ENCODE data around the gene PRDM2. TPM values are rescaled to one million over a fixed set of nuclear protein-coding genes. Genes with fewer than 3 reads are reported as not detected.

The PRDM2 gene
- total RNA-seq, 1 donor from 2014 or later: 50.6 TPM

- TF ChIP-seq, protein P1, sequence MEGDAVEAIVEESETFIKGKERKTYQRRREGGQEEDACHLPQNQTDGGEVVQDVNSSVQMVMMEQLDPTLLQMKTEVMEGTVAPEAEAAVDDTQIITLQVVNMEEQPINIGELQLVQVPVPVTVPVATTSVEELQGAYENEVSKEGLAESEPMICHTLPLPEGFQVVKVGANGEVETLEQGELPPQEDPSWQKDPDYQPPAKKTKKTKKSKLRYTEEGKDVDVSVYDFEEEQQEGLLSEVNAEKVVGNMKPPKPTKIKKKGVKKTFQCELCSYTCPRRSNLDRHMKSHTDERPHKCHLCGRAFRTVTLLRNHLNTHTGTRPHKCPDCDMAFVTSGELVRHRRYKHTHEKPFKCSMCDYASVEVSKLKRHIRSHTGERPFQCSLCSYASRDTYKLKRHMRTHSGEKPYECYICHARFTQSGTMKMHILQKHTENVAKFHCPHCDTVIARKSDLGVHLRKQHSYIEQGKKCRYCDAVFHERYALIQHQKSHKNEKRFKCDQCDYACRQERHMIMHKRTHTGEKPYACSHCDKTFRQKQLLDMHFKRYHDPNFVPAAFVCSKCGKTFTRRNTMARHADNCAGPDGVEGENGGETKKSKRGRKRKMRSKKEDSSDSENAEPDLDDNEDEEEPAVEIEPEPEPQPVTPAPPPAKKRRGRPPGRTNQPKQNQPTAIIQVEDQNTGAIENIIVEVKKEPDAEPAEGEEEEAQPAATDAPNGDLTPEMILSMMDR (IDR thresholded peaks at IDR 0.05): no peak
- Histone ChIP-seq H3K4me3 (no peak overlapping the region), H3K36me3 (peaks cover 83% of the 10 kb centered on the region), H3K27ac (no peak overlapping the region), H3K4me1 (peaks cover 22% of the 10 kb centered on the region), H3K9me3 (no peaks in the 10 kb centered on the region), H3K27me3 (ENCODE audit: low read depth) (no peaks in the 10 kb centered on the region)
- ATAC-seq: no peak
- no peak for DNase-seq
- intact Hi-C loops (cut with DNase I): no loop called here
These were observed 80.8 kb downstream of the PRDM2 start for GRCh38 chr1:13780780-13781179.

GRCh38 chr1:13781228-13781627, 81.2 kb downstream of the PRDM2 start:
- ATAC-seq (no peak), DNase-seq (no peak)
- intact Hi-C loops (cut with DNase I): no loop called here
- no peaks in the 10 kb centered on the region for H3K27me3 ChIP-seq (ENCODE audit: low read depth)
- no peaks in the 10 kb centered on the region for H3K9me3 ChIP-seq
- TF ChIP-seq, protein P1 (IDR thresholded peaks at IDR 0.05): no peak
- H3K4me3 ChIP-seq: no peak overlapping the region
- H3K36me3 ChIP-seq: peaks cover 80% of the 10 kb centered on the region
- no peak overlapping the region for H3K27ac ChIP-seq
- peaks cover 22% of the 10 kb centered on the region for H3K4me1 ChIP-seq

DNA sequence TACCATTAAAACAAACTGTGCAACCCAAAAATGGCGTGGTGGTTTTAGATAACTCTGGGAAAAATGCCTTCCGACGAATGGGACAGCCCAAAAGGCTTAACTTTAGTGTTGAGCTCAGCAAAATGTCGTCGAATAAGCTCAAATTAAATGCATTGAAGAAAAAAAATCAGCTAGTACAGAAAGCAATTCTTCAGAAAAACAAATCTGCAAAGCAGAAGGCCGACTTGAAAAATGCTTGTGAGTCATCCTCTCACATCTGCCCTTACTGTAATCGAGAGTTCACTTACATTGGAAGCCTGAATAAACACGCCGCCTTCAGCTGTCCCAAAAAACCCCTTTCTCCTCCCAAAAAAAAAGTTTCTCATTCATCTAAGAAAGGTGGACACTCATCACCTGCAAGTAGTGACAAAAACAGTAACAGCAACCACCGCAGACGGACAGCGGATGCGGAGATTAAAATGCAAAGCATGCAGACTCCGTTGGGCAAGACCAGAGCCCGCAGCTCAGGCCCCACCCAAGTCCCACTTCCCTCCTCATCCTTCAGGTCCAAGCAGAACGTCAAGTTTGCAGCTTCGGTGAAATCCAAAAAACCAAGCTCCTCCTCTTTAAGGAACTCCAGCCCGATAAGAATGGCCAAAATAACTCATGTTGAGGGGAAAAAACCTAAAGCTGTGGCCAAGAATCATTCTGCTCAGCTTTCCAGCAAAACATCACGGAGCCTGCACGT, 82.1 kb downstream of the PRDM2 start:
- DNase-seq (no peak), ATAC-seq (peak; percentile 53 to 76)
- TF ChIP-seq, protein P1 (IDR thresholded peaks at IDR 0.05): no peak
- H3K9me3 ChIP-seq: no peaks in the 10 kb centered on the region
- H3K36me3 ChIP-seq: peaks cover 80% of the 10 kb centered on the region
- H3K4me3 ChIP-seq: peak overlapping the region; percentile 32
- intact Hi-C loops (cut with DNase I): no loop called here
- peak overlapping the region; percentile 21 for H3K27ac ChIP-seq
- H3K27me3 ChIP-seq (ENCODE audit: low read depth): no peaks in the 10 kb centered on the region
- H3K4me1 ChIP-seq: peaks cover 22% of the 10 kb centered on the region

DNA sequence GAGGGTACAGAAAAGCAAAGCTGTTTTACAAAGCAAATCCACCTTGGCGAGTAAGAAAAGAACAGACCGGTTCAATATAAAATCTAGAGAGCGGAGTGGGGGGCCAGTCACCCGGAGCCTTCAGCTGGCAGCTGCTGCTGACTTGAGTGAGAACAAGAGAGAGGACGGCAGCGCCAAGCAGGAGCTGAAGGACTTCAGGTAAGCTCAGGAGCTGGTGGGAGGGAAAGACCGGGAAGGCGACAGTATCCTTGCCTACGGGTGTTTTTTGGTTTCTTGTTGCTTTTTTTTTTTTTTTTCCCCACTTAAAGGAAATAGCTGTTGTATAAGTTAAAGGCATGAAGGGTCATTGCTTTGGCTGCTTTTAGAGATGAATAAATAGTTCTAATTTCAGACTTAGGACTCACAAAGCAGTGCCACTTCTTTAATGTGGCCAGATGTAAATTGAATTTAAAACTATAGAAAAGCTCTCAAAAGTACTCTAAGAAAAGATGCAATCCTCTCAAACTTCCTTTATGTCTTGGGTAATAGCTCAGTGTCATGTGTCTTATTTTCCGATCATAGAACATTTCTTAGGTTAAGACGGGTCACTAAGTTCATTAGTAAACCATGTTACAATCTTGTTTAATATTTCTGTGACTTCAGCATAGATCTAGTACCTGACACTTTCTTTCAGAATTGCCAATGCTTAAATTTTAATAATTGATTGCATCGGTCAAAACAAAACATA, 82.8 kb downstream of the PRDM2 start:
- Histone ChIP-seq H3K4me3 (peak overlapping the region; percentile 32), H3K36me3 (peaks cover 82% of the 10 kb centered on the region), H3K27me3 (ENCODE audit: low read depth) (no peaks in the 10 kb centered on the region), H3K4me1 (peaks cover 22% of the 10 kb centered on the region), H3K9me3 (no peaks in the 10 kb centered on the region), H3K27ac (peak overlapping the region; percentile 21)
- TF ChIP-seq, protein P1 (IDR thresholded peaks at IDR 0.05): no peak
- no peak for DNase-seq
- intact Hi-C loops (cut with DNase I): no loop called here
- peak; percentile 11 to 48 for ATAC-seq

GRCh38 chr1:13783551-13783950, 83.6 kb downstream of the PRDM2 start:
- Histone ChIP-seq H3K4me3 (no peak overlapping the region), H3K36me3 (peaks cover 81% of the 10 kb centered on the region), H3K9me3 (no peaks in the 10 kb centered on the region), H3K27me3 (ENCODE audit: low read depth) (no peaks in the 10 kb centered on the region), H3K4me1 (peaks cover 22% of the 10 kb centered on the region), H3K27ac (no peak overlapping the region)
- no peak for DNase-seq
- TF ChIP-seq, protein P1 (IDR thresholded peaks at IDR 0.05): no peak
- intact Hi-C loops (cut with DNase I): no loop called here
- ATAC-seq: no peak
